Measurements from ENCODE around the gene ARHGAP44. TPM values are rescaled to one million over a fixed set of nuclear protein-coding genes. Genes with fewer than 3 reads are reported as not detected.

The ARHGAP44 gene
- total and polyA plus RNA-seq, 9 of the 15 experiments (the other 6 are each of a cell fraction or from before 2014, with no cell fraction given) = 0.01 to 0.68 (median 0.07) TPM; not detected in 1

DNA sequence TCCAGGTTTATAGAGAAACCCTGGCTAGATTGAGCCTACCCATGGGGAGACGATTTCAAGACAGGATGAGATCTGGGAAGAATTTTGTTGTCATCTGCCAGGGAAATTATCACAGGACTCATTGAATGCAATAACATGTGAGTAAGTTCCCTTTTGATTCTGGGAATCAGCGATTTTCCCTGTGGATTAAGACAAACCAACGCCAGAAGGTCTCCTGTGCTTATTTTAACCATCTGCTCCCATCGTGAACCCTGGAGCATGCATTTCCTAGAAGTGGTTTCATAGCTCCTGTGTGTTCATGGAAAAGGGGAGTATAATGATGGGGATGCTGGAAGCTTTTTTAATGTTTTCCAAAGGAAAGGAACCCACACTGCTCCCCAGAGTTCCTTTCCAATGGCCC lies 21.0 kb upstream of the ARHGAP44 start:
- no TSS peak for BruUV-seq (replicated peaks)
- ChIA-PET POLR2A (no interaction called here), CTCF (ENCODE audit: low intra/inter-chr PET ratio) (no interaction called here)
- Histone ChIP-seq H3K4me2 (ENCODE audit: insufficient read depth, low read length) (no peak overlapping the region), H3K4me1 (replicated peaks in 1 of 2; ENCODE audit: control insufficient read depth in 2 of 2, insufficient read depth in 2 of 2, low read length in 2 of 2) (no peaks in the 10 kb centered on the region), H3K9me1 (ENCODE audit: control insufficient read depth, insufficient read depth, low read length) (no peaks in the 10 kb centered on the region), H3K4me3 (no peak overlapping the region), H3K9me3 (replicated peaks; ENCODE audit: control insufficient read depth, insufficient read depth, low read depth, low read length) (no peaks in the 10 kb centered on the region), H3K79me2 (ENCODE audit: control insufficient read depth, insufficient read depth, low read length) (no peaks in the 10 kb centered on the region), H3K27ac (ENCODE audit: extremely low read depth, low read depth, low read length) (no peak overlapping the region), H3K9ac (ENCODE audit: insufficient read depth in 1 of 2, low read depth in 2 of 2, low read length in 2 of 2) (no peak overlapping the region), H2AFZ (ENCODE audit: low read depth, low read length) (no peak overlapping the region), H4K20me1 (replicated peaks; ENCODE audit: control insufficient read depth, insufficient read depth, low read length) (no peaks in the 10 kb centered on the region), H3K27me3 (ENCODE audit: control insufficient read depth in 2 of 2, insufficient read depth in 2 of 2, low read length in 2 of 2) (0 out of 5 replicates have a peak, but pooled peaks cover 0 to 4% of the 10 kb centered on the region in 2 experiments), H3K36me3 (ENCODE audit: control insufficient read depth, insufficient read depth, low read length) (no peaks in the 10 kb centered on the region)
- ATAC-seq (no peak), DNase-seq (ENCODE audit: extremely low read depth in 1 of 4, low spot score in 3 of 4) (no peak), FAIRE-seq (no peak)
- intact Hi-C loops (cut with micrococcal nuclease) = no loop called here
- in situ Hi-C loops (cut with MboI) = no loop called here
- 0% methylated on average over 4 of the region's 4 CpGs for WGBS (ENCODE audit: insufficient coverage, low coverage, missing lambda C conversion rate)
- TF ChIP-seq TCF3 (CRISPR knock-in tag; IDR thresholded peaks at IDR 0.05) (no peak), ZSCAN29 (IDR thresholded peaks at IDR 0.05) (no peak), CBFA2T3 (IDR thresholded peaks at IDR 0.05) (no peak), YBX1 (IDR thresholded peaks at IDR 0.05) (no peak), ZMIZ1 (IDR thresholded peaks at IDR 0.05; ENCODE audit: low read depth in 2 of 2, low read length in 2 of 2) (no peak), ARID1B (IDR thresholded peaks at IDR 0.05) (no peak), U2AF1 (optimal IDR thresholded peaks at IDR 0.05; ENCODE audit: low read depth, low read length) (no peak), GTF2E2 (tag; IDR thresholded peaks at IDR 0.05) (no peak), ZNF217 (CRISPR knock-in tag; IDR thresholded peaks at IDR 0.05) (no peak), TSC22D4 (tag; IDR thresholded peaks at IDR 0.05) (no peak), SMAD1 (IDR thresholded peaks at IDR 0.05; ENCODE audit: low read depth, low read length, partially characterized antibody) (no peak), SOX6 (IDR thresholded peaks at IDR 0.05) (no peak)
- TF ChIP-seq, protein P1, sequence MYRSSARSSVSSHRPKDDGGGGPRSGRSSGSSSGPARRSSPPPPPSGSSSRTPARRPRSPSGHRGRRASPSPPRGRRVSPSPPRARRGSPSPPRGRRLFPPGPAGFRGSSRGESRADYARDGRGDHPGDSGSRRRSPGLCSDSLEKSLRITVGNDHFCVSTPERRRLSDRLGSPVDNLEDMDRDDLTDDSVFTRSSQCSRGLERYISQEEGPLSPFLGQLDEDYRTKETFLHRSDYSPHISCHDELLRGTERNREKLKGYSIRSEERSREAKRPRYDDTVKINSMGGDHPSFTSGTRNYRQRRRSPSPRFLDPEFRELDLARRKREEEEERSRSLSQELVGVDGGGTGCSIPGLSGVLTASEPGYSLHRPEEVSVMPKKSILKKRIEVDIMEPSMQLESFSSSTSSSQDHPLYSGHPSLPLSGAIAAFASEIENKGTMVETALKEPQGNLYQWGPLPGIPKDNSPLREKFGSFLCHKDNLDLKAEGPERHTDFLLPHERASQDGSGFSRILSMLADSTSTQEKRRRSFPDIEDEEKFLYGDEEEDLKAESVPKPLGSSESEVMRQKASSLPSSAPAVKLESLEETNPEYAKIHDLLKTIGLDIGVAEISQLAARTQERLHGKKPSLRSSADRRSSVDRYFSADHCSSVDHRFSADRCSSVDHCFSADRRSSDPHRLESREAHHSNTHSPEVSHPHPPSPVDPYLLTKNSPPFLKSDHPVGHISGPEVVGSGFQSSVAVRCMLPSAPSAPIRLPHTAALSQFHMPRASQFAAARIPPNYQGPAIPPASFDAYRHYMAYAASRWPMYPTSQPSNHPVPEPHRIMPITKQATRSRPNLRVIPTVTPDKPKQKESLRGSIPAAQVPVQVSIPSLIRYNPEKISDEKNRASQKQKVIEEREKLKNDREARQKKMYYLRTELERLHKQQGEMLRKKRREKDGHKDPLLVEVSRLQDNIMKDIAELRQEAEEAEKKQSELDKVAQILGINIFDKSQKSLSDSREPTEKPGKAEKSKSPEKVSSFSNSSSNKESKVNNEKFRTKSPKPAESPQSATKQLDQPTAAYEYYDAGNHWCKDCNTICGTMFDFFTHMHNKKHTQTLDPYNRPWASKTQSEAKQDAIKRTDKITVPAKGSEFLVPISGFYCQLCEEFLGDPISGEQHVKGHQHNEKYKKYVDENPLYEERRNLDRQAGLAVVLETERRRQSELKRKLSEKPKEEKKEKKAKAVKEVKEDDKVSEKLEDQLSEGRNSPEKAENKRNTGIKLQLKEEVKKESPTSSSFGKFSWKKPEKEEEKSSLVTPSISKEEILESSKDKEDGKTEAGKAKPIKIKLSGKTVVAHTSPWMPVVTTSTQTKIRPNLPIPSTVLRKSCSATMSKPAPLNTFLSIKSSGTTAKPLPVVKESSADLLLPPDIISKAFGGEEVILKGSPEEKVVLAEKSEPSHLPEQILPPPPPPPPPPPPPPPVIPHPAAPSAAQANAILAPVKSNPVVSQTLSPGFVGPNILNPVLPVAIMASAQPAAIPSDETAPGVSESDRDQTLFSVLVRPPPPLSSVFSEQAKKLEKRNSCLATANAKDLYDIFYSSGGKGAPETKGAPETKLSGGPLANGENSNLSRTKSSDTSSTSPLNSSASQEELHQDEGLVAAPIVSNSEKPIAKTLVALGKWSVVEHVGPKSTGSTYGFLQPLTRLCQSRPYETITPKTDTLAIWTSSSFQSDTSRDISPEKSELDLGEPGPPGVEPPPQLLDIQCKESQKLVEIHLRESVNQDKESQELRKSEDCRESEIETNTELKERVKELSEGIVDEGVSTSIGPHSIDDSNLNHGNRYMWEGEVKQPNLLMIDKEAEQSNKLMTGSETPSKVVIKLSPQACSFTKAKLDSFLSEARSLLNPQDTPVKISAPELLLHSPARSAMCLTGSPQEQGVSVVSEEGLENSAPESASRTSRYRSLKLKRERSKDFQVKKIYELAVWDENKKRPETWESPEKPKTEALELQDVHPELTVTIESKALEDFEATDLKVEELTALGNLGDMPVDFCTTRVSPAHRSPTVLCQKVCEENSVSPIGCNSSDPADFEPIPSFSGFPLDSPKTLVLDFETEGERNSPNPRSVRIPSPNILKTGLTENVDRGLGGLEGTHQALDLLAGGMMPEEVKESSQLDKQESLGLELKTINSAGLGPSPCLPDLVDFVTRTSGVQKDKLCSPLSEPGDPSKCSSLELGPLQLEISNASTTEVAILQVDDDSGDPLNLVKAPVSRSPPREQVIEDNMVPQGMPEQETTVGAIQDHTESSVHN (IDR thresholded peaks at IDR 0.05; ENCODE audit: borderline replicate concordance in 1 of 2, low read depth in 1 of 2) = no peak

Data from K562 (cell line).